HepG2 (cell line): ENCODE results near the gene IPO13. TPM values are rescaled to one million over a fixed set of nuclear protein-coding genes. Genes with fewer than 3 reads are reported as not detected.

Experiments
- AHR ChIP-seq: IDR thresholded peaks from 2 replicates; pipeline ENCODE4 v1.6.1; 2018; ENCODE audit warnings: missing genetic modification reagents, missing compliant biosample characterization
- CBX5 ChIP-seq: sonication (generic); formaldehyde crosslinking; IDR thresholded peaks from 2 replicates; pipeline ENCODE4 v1.4.0; 2020; ENCODE audit warnings: missing genetic modification reagents, borderline replicate concordance
- FOXC1 ChIP-seq: sonication (generic); formaldehyde crosslinking; IDR thresholded peaks from 2 replicates; pipeline ENCODE4 v1.8.0; 2022; ENCODE audit warnings: mild to moderate bottlenecking, missing genetic modification reagents, borderline replicate concordance
- IRF2 ChIP-seq: IDR thresholded peaks from 2 replicates; pipeline ENCODE4 v1.6.1; 2018; ENCODE audit warnings: missing genetic modification reagents, missing compliant biosample characterization
- KAT8 ChIP-seq: IDR thresholded peaks from 2 replicates; pipeline ENCODE4 v1.6.1; 2016; ENCODE audit warnings: missing genetic modification reagents, missing compliant biosample characterization
- NONO ChIP-seq, 2 experiments: fragments of 450-650 bp in 1 of 2; sonication (generic) in 1 of 2; formaldehyde crosslinking in 1 of 2; IDR thresholded peaks in 1 of 2; conservative IDR thresholded peaks in 1 of 2; 2 replicates each; pipeline versions ENCODE4 v1.6.1 to v1.8.0; 2017 to 2022; ENCODE audit warnings: mild to moderate bottlenecking in 1 of 2, missing genetic modification reagents in 1 of 2, moderate library complexity in 1 of 2
- NRL ChIP-seq: sonication (generic); formaldehyde crosslinking; IDR thresholded peaks from 2 replicates; pipeline ENCODE4 v1.5.0; 2020; ENCODE audit warnings: missing genetic modification reagents, mild to moderate bottlenecking, moderate library complexity, borderline replicate concordance
- RNF2 ChIP-seq: fragments of 450-650 bp; conservative IDR thresholded peaks from 2 replicates; pipeline ENCODE4 v1.6.1; 2016; ENCODE audit warnings: low read depth
- TBX2 ChIP-seq: sonication (generic); formaldehyde crosslinking; IDR thresholded peaks from 2 replicates; pipeline ENCODE4 v1.5.0; 2020; ENCODE audit warnings: missing genetic modification reagents, mild to moderate bottlenecking, borderline replicate concordance
- XRCC5 ChIP-seq: fragments of 200-400 bp; formaldehyde crosslinking; optimal IDR thresholded peaks from 2 replicates; pipeline ENCODE3; 2017; ENCODE audit warnings: mild to moderate bottlenecking, low read length
- ZNF329 ChIP-seq: sonication (generic); formaldehyde crosslinking; IDR thresholded peaks from 2 replicates; pipeline ENCODE4 v1.9.0; 2021; ENCODE audit warnings: low read depth, mild to moderate bottlenecking, missing genetic modification reagents
- ZNF737 ChIP-seq: sonication (generic); formaldehyde crosslinking; IDR thresholded peaks from 2 replicates; pipeline ENCODE4 v1.5.0; 2020; ENCODE audit warnings: missing genetic modification reagents, mild to moderate bottlenecking, borderline replicate concordance
- ZNF75D ChIP-seq: sonication (generic); formaldehyde crosslinking; IDR thresholded peaks from 2 replicates; pipeline ENCODE4 v1.8.1; 2023; ENCODE audit warnings: missing genetic modification reagents, mild to moderate bottlenecking, borderline replicate concordance
- ZNF781 ChIP-seq: sonication (generic); formaldehyde crosslinking; IDR thresholded peaks from 2 replicates; pipeline ENCODE4 v1.5.1; 2020; ENCODE audit warnings: borderline replicate concordance, mild to moderate bottlenecking, missing genetic modification reagents; ENCODE audit errors: not compliant biosample characterization
- ZSCAN20 ChIP-seq: sonication (generic); formaldehyde crosslinking; IDR thresholded peaks from 2 replicates; pipeline ENCODE4 v1.4.0; 2020; ENCODE audit warnings: missing genetic modification reagents, mild to moderate bottlenecking, borderline replicate concordance
- polyA plus RNA-seq, 8 experiments: library from polyadenylated mRNA; depleted of rRNA in 3 of 8; stranded (reverse) in 7 of 8; unstranded in 1 of 8; fragments of >200 nt; fragmentation: Illumina TruSeq in 4 of 8; extraction: Trizol in 4 of 8; gene quantifications; 2 replicates each; pipeline versions ENCODE4 v1.2.1 to v1.2.3, GENCODE V29; 2011 to 2016; ENCODE audit warnings: low read depth in 4 of 8, missing spikeins in 1 of 8, mixed read lengths in 1 of 8; ENCODE audit not compliant: insufficient read depth in 1 of 8
- total RNA-seq, 5 experiments: library from RNA; depleted of rRNA; stranded (reverse); fragments of >200 nt; fragmentation: Illumina TruSeq; extraction: Trizol; gene quantifications; 2 replicates each; pipeline ENCODE4 v1.2.3, GENCODE V29; 2016; ENCODE audit warnings: low read depth in 1 of 5
- TF ChIP-seq, protein P1 (sequence below): sonication (generic); formaldehyde crosslinking; IDR thresholded peaks from 2 replicates; pipeline ENCODE4 v1.8.0; 2022; ENCODE audit warnings: mild to moderate bottlenecking, missing genetic modification reagents, moderate library complexity
- TF ChIP-seq, protein P2 (sequence below): sonication (generic); formaldehyde crosslinking; IDR thresholded peaks from 2 replicates; pipeline ENCODE4 v1.4.0; 2020; ENCODE audit warnings: mild to moderate bottlenecking, missing genetic modification reagents
- TF ChIP-seq, protein P3 (sequence below): IDR thresholded peaks from 2 replicates; pipeline ENCODE4 v1.6.1; 2012; ENCODE audit warnings: inconsistent platforms
- TF ChIP-seq, protein P4 (sequence below): sonication (generic); formaldehyde crosslinking; IDR thresholded peaks from 2 replicates; pipeline ENCODE4 v1.4.0; 2020; ENCODE audit warnings: mild to moderate bottlenecking, missing genetic modification reagents
- TF ChIP-seq, protein P5 (sequence below): sonication (generic); formaldehyde crosslinking; IDR thresholded peaks from 2 replicates; pipeline ENCODE4 v1.4.0; 2020; ENCODE audit warnings: missing genetic modification reagents

IPO13 gene
- total and polyA plus RNA-seq, 2 of the 13 experiments (the other 11 are each of a cell fraction or from before 2014, with no cell fraction given), result 12.9 to 15.6 TPM

DNA sequence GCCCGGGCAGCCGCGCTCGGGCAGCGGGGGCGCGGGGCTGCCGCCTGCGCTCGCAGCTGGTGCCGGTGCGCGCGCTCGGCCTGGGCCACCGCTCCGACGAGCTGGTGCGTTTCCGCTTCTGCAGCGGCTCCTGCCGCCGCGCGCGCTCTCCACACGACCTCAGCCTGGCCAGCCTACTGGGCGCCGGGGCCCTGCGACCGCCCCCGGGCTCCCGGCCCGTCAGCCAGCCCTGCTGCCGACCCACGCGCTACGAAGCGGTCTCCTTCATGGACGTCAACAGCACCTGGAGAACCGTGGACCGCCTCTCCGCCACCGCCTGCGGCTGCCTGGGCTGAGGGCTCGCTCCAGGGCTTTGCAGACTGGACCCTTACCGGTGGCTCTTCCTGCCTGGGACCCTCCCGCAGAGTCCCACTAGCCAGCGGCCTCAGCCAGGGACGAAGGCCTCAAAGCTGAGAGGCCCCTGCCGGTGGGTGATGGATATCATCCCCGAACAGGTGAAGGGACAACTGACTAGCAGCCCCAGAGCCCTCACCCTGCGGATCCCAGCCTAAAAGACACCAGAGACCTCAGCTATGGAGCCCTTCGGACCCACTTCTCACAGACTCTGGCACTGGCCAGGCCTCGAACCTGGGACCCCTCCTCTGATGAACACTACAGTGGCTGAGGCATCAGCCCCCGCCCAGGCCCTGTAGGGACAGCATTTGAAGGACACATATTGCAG lies 10.2 kb upstream of the IPO13 start (continued):
- TF ChIP-seq KAT8 (CRISPR knock-in tag) (0 out of 2 replicates have a peak, but pooled peaks have one; percentile 38), TBX2 (peak; percentile 47; the same call in 1 of the 2 replicates), XRCC5 (peak; percentile 74), RNF2 (peak; percentile 70; the same call in 1 of the 2 replicates), NONO (IDR thresholded peaks at IDR 0.05) (no peak), NONO (CRISPR knock-in tag; conservative IDR thresholded peaks at IDR 0.05) (peak; percentile 65; the same call in 1 of the 2 replicates), AHR (CRISPR knock-in tag) (peak; percentile 68; the same call in 1 of the 2 replicates), ZNF781 (CRISPR knock-in tag) (peak; percentile 24), IRF2 (CRISPR knock-in tag) (0 out of 2 replicates have a peak, but pooled peaks have one; percentile 26), FOXC1 (CRISPR knock-in tag) (no peak), ZSCAN20 (CRISPR knock-in tag) (peak; percentile 71; the same call in 1 of the 2 replicates), ZNF737 (no peak), CBX5 (CRISPR knock-in tag) (peak; percentile 37; the same call in 1 of the 2 replicates), ZNF329 (CRISPR knock-in tag) (0 out of 2 replicates have a peak, but pooled peaks have one; percentile 25), NRL (CRISPR knock-in tag) (peak; percentile 88; the same call in 1 of the 2 replicates), ZNF75D (CRISPR knock-in tag) (no peak)
- TF ChIP-seq, protein P1, sequence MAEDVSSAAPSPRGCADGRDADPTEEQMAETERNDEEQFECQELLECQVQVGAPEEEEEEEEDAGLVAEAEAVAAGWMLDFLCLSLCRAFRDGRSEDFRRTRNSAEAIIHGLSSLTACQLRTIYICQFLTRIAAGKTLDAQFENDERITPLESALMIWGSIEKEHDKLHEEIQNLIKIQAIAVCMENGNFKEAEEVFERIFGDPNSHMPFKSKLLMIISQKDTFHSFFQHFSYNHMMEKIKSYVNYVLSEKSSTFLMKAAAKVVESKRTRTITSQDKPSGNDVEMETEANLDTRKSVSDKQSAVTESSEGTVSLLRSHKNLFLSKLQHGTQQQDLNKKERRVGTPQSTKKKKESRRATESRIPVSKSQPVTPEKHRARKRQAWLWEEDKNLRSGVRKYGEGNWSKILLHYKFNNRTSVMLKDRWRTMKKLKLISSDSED, result no peak
- TF ChIP-seq, protein P2, sequence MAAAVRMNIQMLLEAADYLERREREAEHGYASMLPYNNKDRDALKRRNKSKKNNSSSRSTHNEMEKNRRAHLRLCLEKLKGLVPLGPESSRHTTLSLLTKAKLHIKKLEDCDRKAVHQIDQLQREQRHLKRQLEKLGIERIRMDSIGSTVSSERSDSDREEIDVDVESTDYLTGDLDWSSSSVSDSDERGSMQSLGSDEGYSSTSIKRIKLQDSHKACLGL, result peak; percentile 48; the same call in 1 of the 2 replicates
- TF ChIP-seq, protein P3, sequence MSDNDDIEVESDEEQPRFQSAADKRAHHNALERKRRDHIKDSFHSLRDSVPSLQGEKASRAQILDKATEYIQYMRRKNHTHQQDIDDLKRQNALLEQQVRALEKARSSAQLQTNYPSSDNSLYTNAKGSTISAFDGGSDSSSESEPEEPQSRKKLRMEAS, result peak; percentile 15; the same call in 1 of the 2 replicates
- TF ChIP-seq, protein P4, sequence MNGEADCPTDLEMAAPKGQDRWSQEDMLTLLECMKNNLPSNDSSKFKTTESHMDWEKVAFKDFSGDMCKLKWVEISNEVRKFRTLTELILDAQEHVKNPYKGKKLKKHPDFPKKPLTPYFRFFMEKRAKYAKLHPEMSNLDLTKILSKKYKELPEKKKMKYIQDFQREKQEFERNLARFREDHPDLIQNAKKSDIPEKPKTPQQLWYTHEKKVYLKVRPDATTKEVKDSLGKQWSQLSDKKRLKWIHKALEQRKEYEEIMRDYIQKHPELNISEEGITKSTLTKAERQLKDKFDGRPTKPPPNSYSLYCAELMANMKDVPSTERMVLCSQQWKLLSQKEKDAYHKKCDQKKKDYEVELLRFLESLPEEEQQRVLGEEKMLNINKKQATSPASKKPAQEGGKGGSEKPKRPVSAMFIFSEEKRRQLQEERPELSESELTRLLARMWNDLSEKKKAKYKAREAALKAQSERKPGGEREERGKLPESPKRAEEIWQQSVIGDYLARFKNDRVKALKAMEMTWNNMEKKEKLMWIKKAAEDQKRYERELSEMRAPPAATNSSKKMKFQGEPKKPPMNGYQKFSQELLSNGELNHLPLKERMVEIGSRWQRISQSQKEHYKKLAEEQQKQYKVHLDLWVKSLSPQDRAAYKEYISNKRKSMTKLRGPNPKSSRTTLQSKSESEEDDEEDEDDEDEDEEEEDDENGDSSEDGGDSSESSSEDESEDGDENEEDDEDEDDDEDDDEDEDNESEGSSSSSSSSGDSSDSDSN (CRISPR knock-in tag), result peak; percentile 91
- TF ChIP-seq, protein P5, sequence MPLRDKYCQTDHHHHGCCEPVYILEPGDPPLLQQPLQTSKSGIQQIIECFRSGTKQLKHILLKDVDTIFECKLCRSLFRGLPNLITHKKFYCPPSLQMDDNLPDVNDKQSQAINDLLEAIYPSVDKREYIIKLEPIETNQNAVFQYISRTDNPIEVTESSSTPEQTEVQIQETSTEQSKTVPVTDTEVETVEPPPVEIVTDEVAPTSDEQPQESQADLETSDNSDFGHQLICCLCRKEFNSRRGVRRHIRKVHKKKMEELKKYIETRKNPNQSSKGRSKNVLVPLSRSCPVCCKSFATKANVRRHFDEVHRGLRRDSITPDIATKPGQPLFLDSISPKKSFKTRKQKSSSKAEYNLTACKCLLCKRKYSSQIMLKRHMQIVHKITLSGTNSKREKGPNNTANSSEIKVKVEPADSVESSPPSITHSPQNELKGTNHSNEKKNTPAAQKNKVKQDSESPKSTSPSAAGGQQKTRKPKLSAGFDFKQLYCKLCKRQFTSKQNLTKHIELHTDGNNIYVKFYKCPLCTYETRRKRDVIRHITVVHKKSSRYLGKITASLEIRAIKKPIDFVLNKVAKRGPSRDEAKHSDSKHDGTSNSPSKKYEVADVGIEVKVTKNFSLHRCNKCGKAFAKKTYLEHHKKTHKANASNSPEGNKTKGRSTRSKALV (CRISPR knock-in tag), result peak; percentile 98
